HCT116 (cell line): ENCODE measurements around the gene RTL10. TPM values are rescaled to one million over a fixed set of nuclear protein-coding genes. Genes with fewer than 3 reads are reported as not detected.

Source experiments
- ATAC-seq: fragments of 200-7000 bp; cut with Tn5 transposase; 2 replicates; pipeline ENCODE4 v1.9.1; 2020; ENCODE audit warnings: mild to moderate bottlenecking, moderate library complexity
- BruUV-seq: library from RNA; stranded (reverse); fragments of 400-500 nt; replicated peaks from 2 replicates; lab custom pipeline; 2021; lab: Mats Ljungman, UMichigan
- CTCF ChIA-PET: fragments of 300-600 bp; sonication (Branson Sonifier 250); formaldehyde crosslinking; loops from one replicate; lab custom pipeline; 2021; ENCODE audit warnings: antibody characterized with exemption; lab: Charles Lee
- POLR2A ChIA-PET: fragments of 300-600, 350-600 bp; sonication (Branson Sonifier 250); formaldehyde crosslinking; loops from one replicate; lab custom pipeline; 2021; ENCODE audit warnings: antibody characterized with exemption; lab: Charles Lee
- RAD21 ChIA-PET, 2 experiments: fragments of 300-600 bp; sonication (Branson Sonifier 250); formaldehyde crosslinking; loops; one replicate each; lab custom pipeline; 2023; ENCODE audit warnings: low total read pairs in 2 of 2; ENCODE audit not compliant: uncharacterized antibody in 2 of 2, unreplicated experiment in 2 of 2, low non-redundant PET in 1 of 2; lab: Charles Lee
- DNase-seq: peaks from one replicate; pipeline ENCODE4 v3.0.0-alpha.2; 2010; ENCODE audit warnings: low read depth, low spot score
- H2AFZ ChIP-seq: fragments of 200-600 bp; shearing (Covaris generic), sonication (generic); 2 replicates; pipeline ENCODE4 v1.6.1; 2017; ENCODE audit warnings: low read depth, mixed run types, mixed read lengths, antibody characterized with exemption, low read length; ENCODE audit not compliant: poor library complexity, severe bottlenecking
- H3K27ac ChIP-seq: 2 replicates; pipeline ENCODE4 v1.5.1; 2012; ENCODE audit warnings: low read depth, low read length
- H3K27me3 ChIP-seq: fragments of 200-600 bp; sonication (generic); 2 replicates; pipeline ENCODE4 v1.6.1; 2016; ENCODE audit warnings: mixed run types, low read length, mixed read lengths; ENCODE audit not compliant: insufficient read depth
- H3K36me3 ChIP-seq, 2 experiments: fragments of 200-500 bp in 1 of 2; fragments of 200-600 bp in 1 of 2; sonication (Bioruptor generic) in 1 of 2; sonication (generic) in 1 of 2; 2 replicates each; pipeline versions ENCODE4 v1.5.1 to v1.6.1; 2014 to 2016; ENCODE audit warnings: low read length in 2 of 2, inconsistent platforms in 1 of 2, mixed read lengths in 1 of 2, mixed run types in 1 of 2; ENCODE audit not compliant: insufficient read depth in 2 of 2, control insufficient read depth in 1 of 2
- H3K4me1 ChIP-seq, 2 experiments: fragments of 200-600 bp in 1 of 2; sonication (generic) in 1 of 2; 2 replicates each; pipeline versions ENCODE4 v1.5.1 to v1.6.1; 2012 to 2017; ENCODE audit warnings: low read length in 2 of 2, inconsistent platforms in 1 of 2, mild to moderate bottlenecking in 1 of 2, mixed read lengths in 1 of 2, mixed run types in 1 of 2, moderate library complexity in 1 of 2; ENCODE audit not compliant: insufficient read depth in 2 of 2, control insufficient read depth in 1 of 2
- H3K4me2 ChIP-seq: fragments of 200-600 bp; sonication (generic); 2 replicates; pipeline ENCODE4 v1.6.1; 2017; ENCODE audit warnings: mixed run types, low read length, mixed read lengths
- H3K4me3 ChIP-seq, 2 experiments: fragments of 200-600 bp in 1 of 2; sonication (generic) in 1 of 2; replicated peaks in 1 of 2; 2 replicates each; pipeline ENCODE4 v1.5.1; 2011 to 2016; ENCODE audit warnings: low read length in 2 of 2, control low read depth in 1 of 2, low read depth in 1 of 2, mild to moderate bottlenecking in 1 of 2, mixed read lengths in 1 of 2, mixed run types in 1 of 2
- H3K79me2 ChIP-seq: fragments of 200-600 bp; sonication (generic); 2 replicates; pipeline ENCODE4 v1.6.1; 2017; ENCODE audit warnings: mild to moderate bottlenecking, mixed run types, low read length, moderate library complexity, mixed read lengths; ENCODE audit not compliant: insufficient read depth
- H3K9ac ChIP-seq: fragments of 200-600 bp; sonication (generic); 2 replicates; pipeline ENCODE4 v1.6.1; 2016; ENCODE audit warnings: low read length, mixed read lengths
- H3K9me2 ChIP-seq: fragments of 200-600 bp; sonication (generic), shearing (Covaris generic); 2 replicates; pipeline ENCODE4 v1.6.1; 2017; ENCODE audit warnings: mixed run types, mild to moderate bottlenecking, moderate library complexity; ENCODE audit not compliant: insufficient read depth
- H3K9me3 ChIP-seq, 2 experiments: fragments of 200-500 bp in 1 of 2; fragments of 200-600 bp in 1 of 2; sonication (Bioruptor generic) in 1 of 2; sonication (generic) in 1 of 2; 2 replicates each; pipeline ENCODE4 v1.6.1; 2014 to 2017; ENCODE audit warnings: low read length in 2 of 2, mixed read lengths in 2 of 2, inconsistent platforms in 1 of 2, low read depth in 1 of 2, mild to moderate bottlenecking in 1 of 2, mixed run types in 1 of 2, moderate library complexity in 1 of 2; ENCODE audit not compliant: control insufficient read depth in 1 of 2, insufficient read depth in 1 of 2
- H4K20me1 ChIP-seq: fragments of 200-600 bp; sonication (generic), shearing (Covaris generic); 2 replicates; pipeline ENCODE4 v1.6.1; 2017; ENCODE audit warnings: mixed run types, mild to moderate bottlenecking, moderate library complexity; ENCODE audit not compliant: insufficient read depth
- CBX3 ChIP-seq: IDR thresholded peaks from 2 replicates; pipeline ENCODE4 v1.6.1; 2012; ENCODE audit warnings: low read depth
- POLR2A ChIP-seq: IDR thresholded peaks from 2 replicates; pipeline ENCODE4 v1.7.0; 2011; ENCODE audit warnings: borderline replicate concordance; ENCODE audit not compliant: insufficient read depth, insufficient read length; ENCODE audit errors: extremely low read depth
- RAD21 ChIP-seq: IDR thresholded peaks from 2 replicates; pipeline ENCODE4 v1.6.1; 2012; ENCODE audit warnings: low read depth, mild to moderate bottlenecking
- SIN3A ChIP-seq: IDR thresholded peaks from 2 replicates; pipeline ENCODE4 v1.6.1; 2012; ENCODE audit warnings: low read depth
- SRF ChIP-seq: IDR thresholded peaks from 2 replicates; pipeline ENCODE4 v1.6.1; 2012; ENCODE audit warnings: low read depth
- TCF7L2 ChIP-seq: IDR thresholded peaks from 2 replicates; pipeline ENCODE4 v1.7.0; 2011; ENCODE audit warnings: borderline replicate concordance, inconsistent platforms; ENCODE audit not compliant: insufficient read depth, insufficient read length; ENCODE audit errors: extremely low read depth
- intact Hi-C: fragments of 100-400 bp; cut with micrococcal nuclease; formaldehyde crosslinking; loops from 2 replicates; pipeline ENCODE4 v1.10.0; 2022
- total RNA-seq: library from RNA; stranded (reverse); gene quantifications from one replicate; pipeline ENCODE4 v1.2.1, GENCODE V29; 2021; ENCODE audit not compliant: unreplicated experiment
- TF ChIP-seq, protein P1 (sequence below): IDR thresholded peaks from 2 replicates; pipeline ENCODE4 v1.6.1; 2012
- TF ChIP-seq, protein P2 (sequence below), 3 experiments: fragments of 200-600 bp in 1 of 3; sonication (generic) in 1 of 3; IDR thresholded peaks in 2 of 3; conservative IDR thresholded peaks in 1 of 3; 2 replicates each; pipeline ENCODE4 v1.5.1; 2012 to 2017; ENCODE audit warnings: low read depth in 2 of 3, low read length in 2 of 3, antibody characterized with exemption in 1 of 3, borderline replicate concordance in 1 of 3, control low read depth in 1 of 3, mild to moderate bottlenecking in 1 of 3, mixed read lengths in 1 of 3, mixed run types in 1 of 3, moderate library complexity in 1 of 3; ENCODE audit not compliant: insufficient read depth in 1 of 3

Gene RTL10
- total RNA-seq, 1 experiment from 2014 or later, result 24.6 TPM

DNA sequence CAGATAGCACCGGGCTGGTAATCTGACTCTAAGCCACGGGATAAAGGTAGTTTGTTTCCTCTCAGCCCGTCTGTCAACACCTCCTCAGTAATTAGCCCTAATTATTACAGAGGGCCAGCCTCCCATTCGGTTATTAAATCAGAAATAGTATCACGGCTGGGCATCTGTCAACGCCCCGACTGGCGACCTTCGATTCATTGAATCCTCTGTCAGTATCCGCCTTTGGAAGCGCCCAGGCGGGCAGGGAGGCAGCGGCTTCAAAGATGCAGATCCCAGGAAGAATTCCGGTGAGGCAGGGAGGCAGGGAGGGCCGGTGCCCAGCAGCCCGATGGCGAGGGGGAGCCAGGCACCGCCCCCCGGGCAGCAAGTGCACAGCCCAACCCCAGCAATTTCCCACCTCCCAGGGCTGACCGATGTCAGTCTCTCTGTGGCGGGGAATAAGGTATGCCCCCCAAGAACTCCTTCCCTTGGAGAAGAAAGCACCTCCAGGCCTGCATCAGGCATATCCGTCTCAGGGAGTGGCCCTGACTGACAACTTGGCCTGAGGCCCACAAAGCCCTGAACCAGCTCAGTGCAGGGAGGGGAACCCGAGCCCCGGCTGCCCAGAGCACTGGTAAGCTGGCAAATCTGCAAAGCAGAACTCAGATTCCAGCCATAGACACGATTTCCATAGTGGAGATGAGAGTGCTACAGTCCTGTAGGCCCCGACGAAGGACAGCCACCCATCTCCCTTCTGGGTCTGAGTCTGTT, 11.4 kb downstream of the RTL10 start:
- RAD21 ChIA-PET, result no interaction called here
- POLR2A ChIA-PET, result no interaction called here

More for the DNA sequence above, 11.4 kb downstream of the RTL10 start:
- BruUV-seq, result no TSS peak
- Histone ChIP-seq H3K9ac (no peak overlapping the region), H3K4me3 (no peak overlapping the region), H4K20me1 (no peaks in the 10 kb centered on the region), H3K27me3 (no peaks in the 10 kb centered on the region), H3K4me1 (peaks cover 8 to 9% of the 10 kb centered on the region in 2 experiments), H3K9me3 (peaks cover 0 to 4% of the 10 kb centered on the region in 2 experiments; a peak in 1 of 4 replicates), H3K36me3 (0 out of 4 replicates have a peak, but pooled peaks cover 0 to 10% of the 10 kb centered on the region in 2 experiments), H3K27ac (no peak overlapping the region), H3K79me2 (peaks cover 10% of the 10 kb centered on the region; the same call in 1 of the 2 replicates), H3K4me2 (no peak overlapping the region), H3K9me2 (no peaks in the 10 kb centered on the region), H2AFZ (no peak overlapping the region)
- no peak for ATAC-seq
- CTCF ChIA-PET, result no interaction called here
- TF ChIP-seq CBX3 (no peak), RAD21 (no peak), SRF (no peak), SIN3A (no peak), TCF7L2 (no peak), POLR2A (no peak)
- TF ChIP-seq, protein P1, sequence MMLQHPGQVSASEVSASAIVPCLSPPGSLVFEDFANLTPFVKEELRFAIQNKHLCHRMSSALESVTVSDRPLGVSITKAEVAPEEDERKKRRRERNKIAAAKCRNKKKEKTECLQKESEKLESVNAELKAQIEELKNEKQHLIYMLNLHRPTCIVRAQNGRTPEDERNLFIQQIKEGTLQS, result no peak
- TF ChIP-seq, protein P2, sequence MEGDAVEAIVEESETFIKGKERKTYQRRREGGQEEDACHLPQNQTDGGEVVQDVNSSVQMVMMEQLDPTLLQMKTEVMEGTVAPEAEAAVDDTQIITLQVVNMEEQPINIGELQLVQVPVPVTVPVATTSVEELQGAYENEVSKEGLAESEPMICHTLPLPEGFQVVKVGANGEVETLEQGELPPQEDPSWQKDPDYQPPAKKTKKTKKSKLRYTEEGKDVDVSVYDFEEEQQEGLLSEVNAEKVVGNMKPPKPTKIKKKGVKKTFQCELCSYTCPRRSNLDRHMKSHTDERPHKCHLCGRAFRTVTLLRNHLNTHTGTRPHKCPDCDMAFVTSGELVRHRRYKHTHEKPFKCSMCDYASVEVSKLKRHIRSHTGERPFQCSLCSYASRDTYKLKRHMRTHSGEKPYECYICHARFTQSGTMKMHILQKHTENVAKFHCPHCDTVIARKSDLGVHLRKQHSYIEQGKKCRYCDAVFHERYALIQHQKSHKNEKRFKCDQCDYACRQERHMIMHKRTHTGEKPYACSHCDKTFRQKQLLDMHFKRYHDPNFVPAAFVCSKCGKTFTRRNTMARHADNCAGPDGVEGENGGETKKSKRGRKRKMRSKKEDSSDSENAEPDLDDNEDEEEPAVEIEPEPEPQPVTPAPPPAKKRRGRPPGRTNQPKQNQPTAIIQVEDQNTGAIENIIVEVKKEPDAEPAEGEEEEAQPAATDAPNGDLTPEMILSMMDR (IDR thresholded peaks at IDR 0.05 in 2 of 3, conservative IDR thresholded peaks at IDR 0.05 in 1 of 3; ENCODE audit: borderline replicate concordance in 1 of 3, insufficient read depth in 1 of 3, low read depth in 2 of 3, low read length in 2 of 3), result no peak
- no peak for DNase-seq
- intact Hi-C loops, result no loop called here
